Uterus (tissue), 2 donors: Measurements from ENCODE around the gene BMP2.

Source experiments
- POLR2A ChIP-seq, 2 donors: fragments of 450-650 bp; IDR thresholded peaks; one replicate each; pipeline ENCODE4 v1.6.1; 2016; ENCODE audit warnings: antibody characterized with exemption in 2 of 2, mild to moderate bottlenecking in 1 of 2, moderate library complexity in 1 of 2
- TF ChIP-seq, protein P1 (sequence below), 4 experiments: fragments of 200-600 bp in 2 of 4; fragments of 450-650 bp in 2 of 4; sonication (generic) in 2 of 4; IDR thresholded peaks; one replicate each; pipeline ENCODE4 v1.5.1; 2016 to 2019; ENCODE audit warnings: antibody characterized with exemption in 4 of 4, mild to moderate bottlenecking in 2 of 4, moderate library complexity in 1 of 4

DNA sequence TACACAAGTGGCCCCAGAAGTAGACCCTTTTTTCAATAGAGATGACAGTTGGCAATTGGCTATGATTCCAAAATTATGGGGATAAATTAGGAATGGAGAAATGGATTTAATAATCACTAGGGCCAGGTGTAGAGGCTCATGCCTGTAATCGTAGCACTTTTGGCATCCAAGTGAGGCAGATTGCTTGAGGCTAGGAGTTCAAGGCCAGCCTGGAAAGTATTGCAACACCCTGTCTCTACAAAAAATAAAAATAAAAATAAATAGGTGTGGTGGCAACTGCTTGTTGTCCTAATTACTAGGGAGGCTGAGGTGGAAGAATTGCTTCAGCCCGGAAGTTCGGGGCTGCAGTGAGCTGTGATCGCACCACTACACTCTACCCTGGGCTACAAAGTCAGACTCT lies 60.0 kb downstream of the BMP2 start:
- no peak for TF ChIP-seq POLR2A (IDR thresholded peaks at IDR 0.05)
- TF ChIP-seq, protein P1, sequence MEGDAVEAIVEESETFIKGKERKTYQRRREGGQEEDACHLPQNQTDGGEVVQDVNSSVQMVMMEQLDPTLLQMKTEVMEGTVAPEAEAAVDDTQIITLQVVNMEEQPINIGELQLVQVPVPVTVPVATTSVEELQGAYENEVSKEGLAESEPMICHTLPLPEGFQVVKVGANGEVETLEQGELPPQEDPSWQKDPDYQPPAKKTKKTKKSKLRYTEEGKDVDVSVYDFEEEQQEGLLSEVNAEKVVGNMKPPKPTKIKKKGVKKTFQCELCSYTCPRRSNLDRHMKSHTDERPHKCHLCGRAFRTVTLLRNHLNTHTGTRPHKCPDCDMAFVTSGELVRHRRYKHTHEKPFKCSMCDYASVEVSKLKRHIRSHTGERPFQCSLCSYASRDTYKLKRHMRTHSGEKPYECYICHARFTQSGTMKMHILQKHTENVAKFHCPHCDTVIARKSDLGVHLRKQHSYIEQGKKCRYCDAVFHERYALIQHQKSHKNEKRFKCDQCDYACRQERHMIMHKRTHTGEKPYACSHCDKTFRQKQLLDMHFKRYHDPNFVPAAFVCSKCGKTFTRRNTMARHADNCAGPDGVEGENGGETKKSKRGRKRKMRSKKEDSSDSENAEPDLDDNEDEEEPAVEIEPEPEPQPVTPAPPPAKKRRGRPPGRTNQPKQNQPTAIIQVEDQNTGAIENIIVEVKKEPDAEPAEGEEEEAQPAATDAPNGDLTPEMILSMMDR (IDR thresholded peaks at IDR 0.05), result no peak
